IMR-90 (cell line): ENCODE measurements around the gene MMAA.

ENCODE experiments used
- MXI1 ChIP-seq: IDR thresholded peaks from 2 replicates; pipeline ENCODE4 v1.6.1; 2012; ENCODE audit warnings: low read depth, mild to moderate bottlenecking, low read length, moderate library complexity, borderline replicate concordance
- POLR2A ChIP-seq: IDR thresholded peaks from 2 replicates; pipeline ENCODE4 v1.6.1; 2012; ENCODE audit warnings: mild to moderate bottlenecking, low read depth, low read length

GRCh38 chr4:145643295-145643694, 24.1 kb downstream of the MMAA start:
- TF ChIP-seq POLR2A (no peak), MXI1 (no peak)
